Central memory CD8-positive, alpha-beta T cell (primary cell): ENCODE data around the gene MIA2.
"Not testable (repeated sequence)": the region's sequence is repeated elsewhere in the genome, so short reads cannot be mapped to it uniquely, and the experiment has no call there.

ENCODE experiments used
- ATAC-seq: fragments of 150-1000 bp; cut with Tn5 transposase; replicated peaks from 2 replicates; pipeline ENCODE4 v1.10.0; 2022; ENCODE audit warnings: mild to moderate bottlenecking, moderate FRiP score, moderate number of reproducible peaks; ENCODE audit not compliant: poor library complexity, severe bottlenecking; ENCODE audit errors: extremely low read depth
- DNase-seq, 2 donors: peaks; one replicate each; pipeline ENCODE4 v3.0.0; 2021; ENCODE audit warnings: low spot score in 2 of 2
- H3K27ac Mint-ChIP-seq: one replicate; pipeline ENCODE4 v1.8.0; 2022; ENCODE audit warnings: low read depth, mild to moderate bottlenecking, moderate library complexity, mixed read lengths
- H3K27me3 Mint-ChIP-seq: one replicate; pipeline ENCODE4 v1.8.0; 2022; ENCODE audit warnings: mixed read lengths
- H3K36me3 Mint-ChIP-seq: one replicate; pipeline ENCODE4 v1.8.0; 2022; ENCODE audit warnings: mild to moderate bottlenecking, moderate library complexity, mixed read lengths; ENCODE audit not compliant: insufficient read depth
- H3K4me1 Mint-ChIP-seq: one replicate; pipeline ENCODE4 v1.8.0; 2022; ENCODE audit warnings: mixed read lengths
- H3K4me3 Mint-ChIP-seq: one replicate; pipeline ENCODE4 v1.8.0; 2022; ENCODE audit warnings: mild to moderate bottlenecking, moderate library complexity, mixed read lengths
- H3K9me3 Mint-ChIP-seq: one replicate; pipeline ENCODE4 v1.8.0; 2022; ENCODE audit warnings: mixed read lengths

The MIA2 gene

GRCh38 chr14:39217214-39217879, 16.4 kb upstream of the MIA2 start:
- Mint-ChIP-seq H3K4me1 (peaks cover 7% of the 10 kb centered on the region), H3K36me3 (no peaks in the 10 kb centered on the region), H3K27me3 (no peaks in the 10 kb centered on the region), H3K9me3 (no peaks in the 10 kb centered on the region), H3K4me3 (no peak overlapping the region), H3K27ac (no peak overlapping the region)
- ATAC-seq (no peak), DNase-seq (no peak)

- ATAC-seq (no peak), DNase-seq (no peak)
- H3K4me3 Mint-ChIP-seq, result no peak overlapping the region
- H3K9me3 Mint-ChIP-seq, result no peaks in the 10 kb centered on the region
- H3K36me3 Mint-ChIP-seq, result no peaks in the 10 kb centered on the region
- no peak overlapping the region for H3K27ac Mint-ChIP-seq
- no peaks in the 10 kb centered on the region for H3K27me3 Mint-ChIP-seq
- peaks cover 7% of the 10 kb centered on the region for H3K4me1 Mint-ChIP-seq
These were observed 15.4 kb upstream of the MIA2 start for GRCh38 chr14:39218171-39218769.

- Mint-ChIP-seq H3K27me3 (no peaks in the 10 kb centered on the region), H3K36me3 (no peaks in the 10 kb centered on the region), H3K4me1 (peaks cover 7% of the 10 kb centered on the region), H3K9me3 (no peaks in the 10 kb centered on the region), H3K4me3 (no peak overlapping the region), H3K27ac (no peak overlapping the region)
- DNase-seq (no peak), ATAC-seq (no peak)
These were observed 14.6 kb upstream of the MIA2 start for GRCh38 chr14:39219075-39219499.

GRCh38 chr14:39220473-39220872, 13.2 kb upstream of the MIA2 start:
- H3K27me3 Mint-ChIP-seq, DNase-seq, H3K4me3 Mint-ChIP-seq, H3K27ac Mint-ChIP-seq, H3K9me3 Mint-ChIP-seq, H3K4me1 Mint-ChIP-seq, ATAC-seq, H3K36me3 Mint-ChIP-seq: not testable (repeated sequence)

- H3K4me1 Mint-ChIP-seq, result peaks cover 46% of the 10 kb centered on the region
- H3K27me3 Mint-ChIP-seq, result no peaks in the 10 kb centered on the region
- peaks cover 4% of the 10 kb centered on the region for H3K36me3 Mint-ChIP-seq
- no peaks in the 10 kb centered on the region for H3K9me3 Mint-ChIP-seq
- ATAC-seq (no peak), DNase-seq (no peak)
- peak overlapping the region; percentile 96 for H3K27ac Mint-ChIP-seq
- H3K4me3 Mint-ChIP-seq, result no peak overlapping the region
These were observed 5.7 kb upstream of the MIA2 start for GRCh38 chr14:39228044-39228443.

- Mint-ChIP-seq H3K4me3 (peak overlapping the region; percentile 36), H3K9me3 (no peaks in the 10 kb centered on the region), H3K4me1 (peaks cover 49% of the 10 kb centered on the region), H3K27ac (peak overlapping the region; percentile 96), H3K36me3 (peaks cover 4% of the 10 kb centered on the region), H3K27me3 (no peaks in the 10 kb centered on the region)
- DNase-seq, result no peak
- no peak for ATAC-seq
These were observed 5.0 kb upstream of the MIA2 start for GRCh38 chr14:39228509-39229221.

GRCh38 chr14:39229222-39229543, 4.5 kb upstream of the MIA2 start:
- Mint-ChIP-seq H3K27ac (peak overlapping the region; percentile 96), H3K4me3 (peak overlapping the region; percentile 36), H3K27me3 (no peaks in the 10 kb centered on the region), H3K9me3 (no peaks in the 10 kb centered on the region), H3K36me3 (peaks cover 4% of the 10 kb centered on the region), H3K4me1 (peaks cover 49% of the 10 kb centered on the region)
- DNase-seq (peak; percentile 14 to 56), ATAC-seq (peak; percentile 86)

GRCh38 chr14:39229601-39230110, 4.1 kb upstream of the MIA2 start:
- H3K27me3 Mint-ChIP-seq, result no peaks in the 10 kb centered on the region

GRCh38 chr14:39230416-39231035, 3.2 kb upstream of the MIA2 start:
- Mint-ChIP-seq H3K9me3 (no peaks in the 10 kb centered on the region), H3K4me3 (peak overlapping the region; percentile 15)
- ATAC-seq, result no peak

More at GRCh38 chr14:39229601-39230110, 4.1 kb upstream of the MIA2 start:
- no peak overlapping the region for H3K4me3 Mint-ChIP-seq
- peak overlapping the region; percentile 96 for H3K27ac Mint-ChIP-seq
- H3K36me3 Mint-ChIP-seq, result peaks cover 4% of the 10 kb centered on the region
- H3K9me3 Mint-ChIP-seq, result no peaks in the 10 kb centered on the region
- peak; percentile 31 for ATAC-seq
- no peak for DNase-seq
- H3K4me1 Mint-ChIP-seq, result peaks cover 49% of the 10 kb centered on the region

GRCh38 chr14:39231751-39232553, 1.8 kb upstream of the MIA2 start:
- not testable (repeated sequence) for H3K36me3 Mint-ChIP-seq, H3K27me3 Mint-ChIP-seq, H3K9me3 Mint-ChIP-seq, ATAC-seq, H3K4me3 Mint-ChIP-seq
- H3K4me1 Mint-ChIP-seq, result peaks cover 59% of the 10 kb centered on the region
- peak in 1 of 2 donors; percentile 20 for DNase-seq
- H3K27ac Mint-ChIP-seq, result peak overlapping the region; percentile 25

More at GRCh38 chr14:39230416-39231035, 3.2 kb upstream of the MIA2 start:
- H3K4me1 Mint-ChIP-seq, result peaks cover 49% of the 10 kb centered on the region
- no peaks in the 10 kb centered on the region for H3K27me3 Mint-ChIP-seq
- peaks cover 4% of the 10 kb centered on the region for H3K36me3 Mint-ChIP-seq
- DNase-seq, result no peak
- peak overlapping the region; percentile 96 for H3K27ac Mint-ChIP-seq

GRCh38 chr14:39232554-39233415, 930 bp upstream of the MIA2 start:
- H3K27ac Mint-ChIP-seq, result peak overlapping the region; percentile 75
- ATAC-seq, result peak; percentile 21
- peaks cover 53% of the 10 kb centered on the region for H3K4me1 Mint-ChIP-seq
- H3K36me3 Mint-ChIP-seq, result peaks cover 4% of the 10 kb centered on the region
- H3K4me3 Mint-ChIP-seq, result peak overlapping the region; percentile 38
- no peak for DNase-seq
- H3K27me3 Mint-ChIP-seq, result no peaks in the 10 kb centered on the region
- H3K9me3 Mint-ChIP-seq, result no peaks in the 10 kb centered on the region
